Fibroblast of mammary gland (primary cell): ENCODE data around the gene NOL4L.

Experiments used
- DNase-seq: peaks from one replicate; pipeline ENCODE4 v3.0.0-alpha.2; 2010; ENCODE audit warnings: low read depth
- H3K4me3 ChIP-seq: 2 replicates; pipeline ENCODE4 v1.5.1; 2011; ENCODE audit warnings: low read depth, mild to moderate bottlenecking, low read length, moderate library complexity; ENCODE audit not compliant: control insufficient read depth
- CTCF ChIP-seq: conservative IDR thresholded peaks from 2 replicates; pipeline ENCODE4 v1.5.1; 2011; ENCODE audit warnings: low read depth, low read length, inconsistent platforms; ENCODE audit not compliant: control insufficient read depth, insufficient read depth

NOL4L gene

DNA sequence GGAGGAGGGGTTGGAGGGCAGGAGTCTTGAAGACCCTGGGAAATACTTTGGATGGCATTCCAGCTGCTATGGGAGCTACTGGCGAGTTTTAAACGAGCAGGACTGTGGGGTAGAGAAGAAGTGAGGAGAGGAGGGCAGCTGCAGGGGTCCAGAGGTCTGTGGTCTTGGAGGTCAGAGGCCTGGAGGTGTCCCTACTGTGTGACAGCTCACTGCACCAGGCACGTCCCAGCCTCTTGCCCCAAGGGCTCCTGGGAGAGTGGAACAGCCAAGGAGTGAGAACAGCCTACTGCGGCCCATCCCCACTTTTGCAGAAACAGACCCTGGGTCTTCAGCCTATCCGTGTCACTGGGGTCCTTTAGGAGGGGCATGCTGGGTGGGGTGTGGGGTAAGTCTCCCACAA lies 2.9 kb upstream of the NOL4L start:
- no peak for TF ChIP-seq CTCF
- no peak for DNase-seq
- H3K4me3 ChIP-seq = no peak overlapping the region

DNA sequence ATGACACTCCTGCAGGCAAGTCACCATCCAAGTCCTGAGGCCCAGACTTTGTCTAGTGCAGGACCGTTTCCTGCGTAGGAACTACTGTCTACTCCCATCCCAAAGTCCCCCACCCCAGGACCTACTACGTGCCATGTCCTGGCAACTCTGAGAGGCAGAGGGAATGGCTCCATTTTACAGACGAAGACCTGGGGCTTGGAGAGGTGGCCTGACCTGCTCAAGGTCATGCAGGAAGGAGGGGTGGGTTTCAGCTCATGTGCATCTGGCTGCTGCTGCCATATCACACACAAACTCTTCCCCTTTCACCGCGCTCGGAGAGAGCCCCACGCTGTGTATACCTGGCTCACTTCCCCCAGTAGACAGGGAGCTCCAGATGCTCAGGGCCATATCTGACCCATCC lies 1.2 kb upstream of the NOL4L start:
- TF ChIP-seq CTCF = no peak
- no peak overlapping the region for H3K4me3 ChIP-seq
- no peak for DNase-seq

- TF ChIP-seq CTCF = no peak
- DNase-seq = no peak
- no peak overlapping the region for H3K4me3 ChIP-seq
These were observed 524 bp upstream of the NOL4L start for GRCh38 chr20:32585586-32586127.

- no peak overlapping the region for H3K4me3 ChIP-seq
- no peak for TF ChIP-seq CTCF
- DNase-seq = no peak
These were observed 1.5 kb downstream of the NOL4L start for GRCh38 chr20:32583581-32584070.

DNA sequence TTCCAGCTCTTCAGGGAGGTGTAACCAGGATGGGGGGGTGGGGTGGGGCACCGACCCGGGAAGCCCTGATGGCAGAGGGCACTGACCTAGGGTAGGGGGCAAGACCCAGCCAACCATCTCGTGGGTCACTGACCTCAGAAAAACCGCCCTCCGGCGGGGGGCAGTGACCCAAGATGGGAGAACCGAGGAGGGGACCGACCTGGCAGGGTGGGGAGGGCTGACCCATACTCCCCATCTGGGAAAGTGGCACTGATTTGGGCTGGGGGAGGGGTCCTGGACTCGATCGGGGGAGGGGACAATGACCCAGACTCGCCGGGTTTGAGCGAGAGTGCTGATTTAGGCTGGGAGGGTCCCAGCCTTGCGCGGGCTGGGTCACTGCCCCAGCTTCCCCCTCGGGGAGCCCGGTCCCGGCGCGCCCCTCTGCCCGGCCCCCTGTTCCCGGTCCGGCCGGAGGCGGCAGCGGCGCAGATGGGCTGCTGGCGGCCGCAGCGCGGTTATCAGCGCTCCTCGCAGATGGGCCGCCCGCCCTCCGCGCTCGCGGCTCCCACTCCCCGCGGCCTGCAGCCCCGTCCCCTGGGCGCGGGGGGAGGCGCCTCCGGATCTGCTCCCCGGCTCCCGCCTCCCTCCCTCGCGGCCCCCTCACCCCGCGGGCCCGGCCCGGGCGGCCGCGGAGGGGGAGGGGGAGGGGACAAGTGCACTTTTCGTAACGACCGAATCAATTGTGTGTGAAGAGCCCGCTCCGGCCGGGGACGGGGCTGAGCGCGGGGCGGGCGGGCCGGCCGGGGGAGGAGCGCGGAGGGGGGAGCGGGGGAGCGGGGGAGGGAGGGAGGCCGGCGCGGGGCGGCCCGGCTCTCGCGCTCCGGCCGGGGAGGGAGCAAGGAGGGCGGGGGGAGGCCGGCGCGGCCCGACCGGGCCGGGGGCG lies 2.2 kb downstream of the NOL4L start:
- DNase-seq = no peak
- no peak overlapping the region for H3K4me3 ChIP-seq

More for the DNA sequence above, 2.2 kb downstream of the NOL4L start:
- no peak for TF ChIP-seq CTCF
